Activated T-helper 1 cell treated with Interleukin-2 at 50 U/mL for 16 hours (primary cell): ENCODE data around the gene NHS.
"Not testable (repeated sequence)": the region's sequence is repeated elsewhere in the genome, so short reads cannot be mapped to it uniquely, and the experiment has no call there.

Source experiments
- DNase-seq: peaks from one replicate; pipeline ENCODE4 v3.0.0-alpha.2; 2020; ENCODE audit warnings: low read depth

Gene NHS

DNA sequence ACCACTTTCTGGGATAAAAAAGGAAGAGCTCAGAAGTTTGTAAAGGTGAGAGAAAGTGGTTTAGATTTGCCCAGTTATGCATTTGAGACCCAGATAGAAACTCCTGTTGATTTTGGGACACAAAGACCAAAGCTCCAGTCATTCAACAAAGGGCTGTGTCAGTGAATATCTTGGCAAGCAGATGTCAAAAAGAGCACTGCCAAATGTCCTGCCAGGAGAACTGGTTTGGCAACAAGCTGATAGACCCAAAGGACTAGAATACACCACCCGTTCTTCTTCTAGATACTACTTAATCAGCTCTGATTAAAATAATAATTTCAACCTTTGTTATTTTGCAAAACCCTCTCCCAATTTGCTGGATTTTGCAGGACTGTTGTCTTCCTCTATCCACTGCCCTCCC lies 121.4 kb downstream of the NHS start:
- no peak for DNase-seq

GRCh38 chrX:17497193-17497592 lies 122.2 kb downstream of the NHS start:
- DNase-seq, result no peak

GRCh38 chrX:17499512-17499911 lies 124.5 kb downstream of the NHS start:
- no peak for DNase-seq

GRCh38 chrX:17500145-17500579 lies 125.2 kb downstream of the NHS start:
- no peak for DNase-seq

DNA sequence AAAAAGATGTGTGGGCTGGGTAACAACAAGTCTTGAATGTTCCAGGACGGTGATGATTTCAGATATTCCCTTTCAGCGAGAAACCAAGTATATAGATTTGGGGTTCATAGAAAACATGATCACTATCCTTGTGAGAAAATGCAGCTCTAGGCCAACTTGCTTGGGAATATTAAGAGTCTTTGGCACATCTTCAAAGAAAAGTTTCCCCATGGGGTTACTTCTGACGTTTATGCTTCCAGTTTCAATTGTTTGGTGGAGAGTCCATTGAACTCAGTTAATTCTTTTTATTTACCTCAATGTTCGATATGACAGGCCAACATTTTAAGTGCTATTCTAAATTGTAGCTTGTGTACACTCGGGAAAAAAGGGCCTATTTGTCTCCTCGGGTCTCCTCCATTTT lies 126.7 kb downstream of the NHS start:
- DNase-seq, result no peak

DNA sequence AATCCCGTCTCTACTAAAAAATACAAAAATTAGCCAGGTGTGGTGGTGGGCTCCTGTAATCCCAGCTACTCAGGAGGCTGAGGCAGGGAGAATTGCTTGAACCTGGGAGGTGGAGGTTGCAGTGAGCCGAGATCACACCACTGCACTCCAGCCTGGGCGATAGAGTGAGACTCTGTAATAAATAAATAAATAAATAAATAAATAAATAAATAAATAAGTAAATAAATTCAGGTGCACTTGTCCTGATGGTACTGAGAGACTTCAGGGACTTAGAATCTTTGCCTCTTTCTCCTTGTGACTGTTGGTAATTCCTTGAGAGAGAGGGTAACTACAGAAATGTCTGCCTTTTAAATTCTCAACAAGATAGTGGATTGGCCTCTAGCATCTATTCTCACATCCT lies 131.4 kb downstream of the NHS start:
- not testable (repeated sequence) for DNase-seq

- no peak for DNase-seq
These were observed 136.6 kb downstream of the NHS start for GRCh38 chrX:17511556-17511955.

DNA sequence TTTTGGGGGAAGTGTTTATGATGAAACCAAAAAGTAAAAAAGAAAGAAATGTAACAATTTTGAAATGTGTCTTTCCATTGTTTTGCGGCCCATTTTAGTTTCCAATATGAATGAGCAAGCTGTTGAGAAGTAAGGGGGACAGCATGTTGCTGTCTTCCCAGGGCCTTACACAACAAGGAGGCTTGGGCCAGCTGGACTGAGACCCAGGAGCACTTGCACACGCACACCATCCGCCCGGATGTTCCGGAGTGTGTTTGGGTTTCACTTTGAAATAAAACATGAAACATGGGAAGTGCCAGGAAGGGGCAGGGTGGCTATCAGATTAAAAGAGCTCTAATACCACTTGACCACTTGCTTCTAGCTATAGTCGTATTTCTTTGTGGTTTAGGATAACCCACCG lies 144.4 kb downstream of the NHS start:
- DNase-seq, result no peak

DNA sequence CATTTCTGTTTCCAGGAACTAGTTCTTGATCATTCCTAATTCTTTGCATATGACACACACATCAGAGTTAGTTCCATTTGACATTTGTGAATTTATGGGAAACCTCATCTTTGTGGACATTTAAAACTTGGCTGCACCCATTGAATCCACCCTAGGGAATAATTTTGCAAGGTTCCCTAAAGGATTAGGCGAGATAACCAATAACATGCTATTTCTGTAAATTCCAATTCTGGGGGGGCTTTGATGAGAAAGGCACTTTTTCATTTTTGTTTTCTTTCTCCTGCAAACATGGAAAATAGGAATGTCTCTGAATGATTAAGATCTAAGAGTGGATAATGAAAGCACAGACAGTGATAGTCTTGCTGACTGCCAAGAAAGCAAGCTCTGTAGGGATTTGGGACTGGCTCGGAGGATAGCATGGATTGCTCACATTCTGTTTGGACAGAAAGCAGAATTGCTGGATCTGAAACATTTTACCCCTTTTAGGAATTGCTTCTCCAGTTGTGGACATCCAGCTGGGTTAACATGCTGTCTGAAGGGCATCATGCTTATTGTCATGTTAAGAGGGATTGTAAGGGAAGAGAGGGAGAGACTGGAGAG lies 145.1 kb downstream of the NHS start:
- DNase-seq, result no peak

- DNase-seq, result no peak
These were observed 147.1 kb downstream of the NHS start for GRCh38 chrX:17521871-17522693.

DNA sequence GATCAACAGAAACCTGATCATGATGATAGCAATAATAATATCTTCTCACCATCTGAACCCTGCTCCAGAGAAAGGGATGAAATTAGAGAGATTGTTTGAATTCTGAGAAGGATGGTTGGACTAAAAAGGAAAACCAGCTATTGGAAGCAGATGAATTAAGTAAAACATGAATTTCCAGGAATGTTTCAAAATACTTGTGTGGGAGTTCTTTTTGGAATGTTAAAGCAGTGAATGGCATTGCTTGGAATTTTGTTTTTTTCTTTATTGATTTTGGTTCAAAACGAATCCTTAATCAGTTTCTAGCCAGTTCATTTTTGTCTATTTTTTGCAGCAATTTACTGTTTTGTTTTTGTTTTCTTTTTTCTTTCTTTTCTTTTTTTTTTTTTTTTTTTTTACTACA lies 150.3 kb downstream of the NHS start:
- no peak for DNase-seq

DNA sequence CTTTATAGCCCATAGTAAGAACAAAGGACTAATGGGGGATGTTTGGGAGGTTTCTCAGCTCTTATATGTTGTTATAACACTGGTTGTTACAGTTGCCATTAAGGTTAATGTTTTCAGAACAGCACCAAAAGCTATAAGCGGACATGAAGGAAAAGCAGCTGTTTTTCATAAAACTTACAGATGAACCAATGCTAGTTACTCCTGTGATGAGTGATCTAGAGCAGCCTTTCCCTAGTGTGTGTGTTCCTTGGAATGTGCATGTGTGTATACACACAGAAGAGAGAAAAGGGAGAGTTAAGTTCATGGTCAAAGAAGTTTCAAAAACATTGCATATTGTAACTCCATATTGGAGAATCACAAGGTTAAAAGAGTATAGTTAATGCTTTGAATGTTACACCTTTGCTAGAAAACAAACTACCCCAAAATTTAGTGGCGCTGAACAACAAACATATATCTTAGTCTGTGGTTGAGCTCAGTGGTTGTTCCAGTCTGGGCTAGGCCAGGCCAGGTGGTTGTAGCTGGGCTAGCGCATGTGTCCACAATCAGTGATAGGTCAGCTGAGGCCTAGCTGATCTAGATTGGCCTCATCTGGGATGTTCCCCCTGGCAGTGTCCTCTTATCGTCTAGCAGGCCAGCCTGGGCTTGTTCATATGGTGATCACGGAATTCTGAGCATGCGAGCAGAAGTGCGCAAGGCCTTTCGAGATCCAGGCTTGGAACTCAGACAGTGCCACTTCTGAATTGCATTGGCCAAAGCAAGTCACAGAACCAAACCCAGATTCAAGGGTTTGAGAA lies 151.0 kb downstream of the NHS start:
- no peak for DNase-seq

- DNase-seq, result no peak
These were observed 152.2 kb downstream of the NHS start for GRCh38 chrX:17527135-17527701.

DNA sequence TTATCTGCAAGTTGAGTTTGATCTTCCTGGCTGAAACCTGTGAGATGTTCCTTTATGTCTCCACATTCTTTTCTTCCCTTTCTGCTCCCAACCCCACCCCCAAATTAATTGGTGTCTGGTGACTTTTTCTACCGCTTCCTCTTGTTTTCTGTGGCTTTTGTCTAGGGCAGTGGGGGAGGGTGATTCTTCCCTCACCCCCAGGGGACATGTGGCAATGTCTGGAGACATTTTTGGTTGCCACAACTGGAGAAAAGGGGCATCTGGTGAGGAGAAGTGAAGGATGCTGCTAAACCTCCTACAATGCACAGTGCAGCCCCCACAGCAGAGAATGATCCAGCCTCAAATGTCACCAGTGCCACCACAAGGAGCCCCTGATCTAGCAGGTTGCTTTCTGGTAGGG lies 152.9 kb downstream of the NHS start:
- DNase-seq, result no peak

DNA sequence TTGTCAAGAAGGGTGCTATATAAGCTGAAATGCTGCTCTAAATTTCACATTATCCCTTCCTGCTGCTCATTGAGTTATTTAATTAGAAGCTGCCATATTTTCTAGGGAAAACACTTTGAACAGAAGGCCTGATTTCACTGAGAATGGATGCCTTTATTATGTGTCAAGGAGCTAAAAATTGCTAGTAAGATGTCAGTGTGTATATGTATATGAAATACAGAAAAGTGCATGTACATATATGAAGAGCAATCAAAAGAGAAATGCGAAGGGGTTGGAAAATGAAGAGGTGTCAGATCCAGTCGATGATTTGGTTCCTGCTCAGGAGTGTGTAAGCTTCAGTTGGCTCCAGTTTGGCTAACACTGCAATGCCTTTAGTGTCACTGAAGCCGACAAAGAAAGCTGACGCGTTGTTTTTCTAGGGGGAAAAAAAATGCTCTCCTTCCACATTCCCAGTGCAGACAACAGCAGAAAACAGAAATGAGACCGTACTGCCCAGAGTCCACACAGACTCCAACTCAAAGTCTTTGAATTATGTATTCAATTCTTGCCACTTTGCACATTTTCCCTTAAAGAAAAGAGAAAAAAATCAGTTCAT lies 154.2 kb downstream of the NHS start:
- no peak for DNase-seq

DNA sequence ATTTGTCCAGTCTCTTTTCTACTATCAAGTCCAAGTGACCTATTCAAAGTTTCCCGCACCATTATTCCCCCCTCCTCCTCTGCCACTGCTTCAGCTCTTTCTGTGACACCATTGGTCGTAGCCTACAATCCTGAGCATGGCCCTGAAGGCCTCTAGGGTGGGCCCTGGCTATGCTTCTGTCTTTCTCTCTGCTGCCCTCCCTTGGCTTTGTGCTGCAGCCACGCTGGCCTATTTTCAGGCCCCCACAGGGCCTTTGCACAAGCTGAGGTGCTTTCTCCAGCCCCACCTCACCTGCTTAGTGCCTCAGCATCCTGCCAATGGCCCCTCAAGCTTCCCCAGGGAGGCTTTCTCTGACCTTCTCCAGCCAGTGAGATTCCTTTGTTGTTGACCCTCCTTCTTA lies 156.5 kb downstream of the NHS start:
- DNase-seq, result no peak

DNA sequence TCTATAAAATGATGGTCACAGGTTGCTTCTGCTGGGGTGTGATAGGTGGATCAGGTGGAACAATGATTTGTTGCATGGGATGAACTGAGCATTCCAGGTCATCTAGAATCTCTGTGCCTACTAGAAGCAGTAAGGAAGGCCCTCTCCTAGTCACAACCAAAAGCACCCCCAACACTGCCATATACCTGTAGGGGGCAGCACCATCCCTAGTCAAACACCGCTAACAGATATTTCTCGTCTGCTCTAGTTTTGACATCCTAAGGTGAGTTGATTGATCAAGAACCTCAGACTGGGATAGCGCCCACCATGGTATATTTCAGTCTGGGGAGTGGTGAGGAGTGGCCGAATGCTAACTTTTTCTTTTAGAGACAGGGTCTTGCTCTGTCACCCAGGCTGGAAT lies 160.2 kb downstream of the NHS start:
- DNase-seq, result no peak

GRCh38 chrX:17537723-17538243 lies 162.8 kb downstream of the NHS start:
- no peak for DNase-seq

DNA sequence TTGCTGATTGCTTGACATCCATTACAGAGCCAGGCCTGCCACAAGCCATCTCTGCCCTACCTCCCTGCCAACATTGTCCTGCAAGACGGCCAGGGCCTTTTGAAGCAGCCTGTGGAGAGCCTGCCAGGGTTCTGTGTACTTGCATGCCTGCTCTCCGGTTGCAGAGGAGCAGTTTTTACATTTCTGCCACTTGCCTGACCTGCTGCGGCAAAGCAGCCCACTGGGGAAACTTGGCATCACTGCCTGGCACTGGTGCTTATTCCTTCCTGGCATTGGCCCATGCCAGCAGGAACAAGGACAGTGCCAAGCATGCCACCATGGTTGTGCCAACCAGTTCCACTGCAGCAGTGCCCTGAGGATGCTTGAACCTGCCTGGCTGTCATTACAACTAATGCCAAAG lies 167.1 kb downstream of the NHS start:
- DNase-seq, result no peak

DNA sequence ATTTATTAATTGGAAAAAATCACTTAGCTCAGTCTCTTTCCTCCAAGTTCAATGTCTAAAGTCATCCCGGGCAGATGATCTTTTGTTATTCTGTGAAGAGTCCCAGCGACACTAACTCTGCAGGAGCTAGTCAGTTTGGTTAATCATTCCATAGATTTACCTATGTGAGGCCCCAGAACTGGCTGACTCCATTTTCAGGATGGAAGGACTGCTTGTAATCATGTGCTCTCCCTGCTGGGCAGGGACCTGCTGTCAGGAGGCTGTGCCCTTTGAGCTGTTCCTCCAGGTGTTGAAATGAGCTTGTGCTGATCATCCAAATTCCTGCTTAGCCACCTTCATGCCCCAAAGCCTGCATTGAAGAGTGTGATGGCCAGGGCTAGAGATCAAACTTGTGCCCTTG lies 169.8 kb downstream of the NHS start:
- DNase-seq, result no peak

DNA sequence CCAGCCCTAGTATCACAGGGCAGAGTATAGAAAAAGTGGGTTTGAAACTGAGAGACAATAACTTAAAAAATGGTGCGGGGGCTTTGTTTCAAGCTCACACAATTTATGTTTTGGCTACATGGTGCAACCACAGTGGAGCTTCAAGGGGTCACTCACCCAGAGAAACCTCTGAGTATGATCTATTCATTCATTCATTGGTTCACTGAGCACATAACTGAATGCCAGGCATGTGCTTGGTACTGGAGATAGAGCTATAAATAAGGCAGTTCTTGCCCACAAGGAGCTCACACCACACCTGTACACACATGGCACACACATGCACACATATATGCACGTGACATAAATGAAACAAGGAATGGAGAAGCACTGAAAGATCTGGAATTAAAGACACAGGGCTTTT lies 171.4 kb downstream of the NHS start:
- no peak for DNase-seq

GRCh38 chrX:17547658-17548057 lies 172.7 kb downstream of the NHS start:
- no peak for DNase-seq
